B cell (primary cell): ENCODE results near the gene NOP16. TPM values are rescaled to one million over a fixed set of nuclear protein-coding genes. Genes with fewer than 3 reads are reported as not detected.

Experiments used
- ATAC-seq: fragments of 200-7000 bp; cut with Tn5 transposase; one replicate; pipeline ENCODE4 v1.10.0; 2021; ENCODE audit warnings: low read depth, mild to moderate bottlenecking, moderate number of reproducible peaks, moderate library complexity
- CTCF ChIA-PET: fragments of 350-600 bp; sonication (Branson Sonifier 250); formaldehyde crosslinking; loops from one replicate; lab custom pipeline; 2021; ENCODE audit warnings: antibody characterized with exemption, inconsistent platforms; lab: Charles Lee
- POLR2A ChIA-PET: fragments of 350-600 bp; sonication (Branson Sonifier 250); formaldehyde crosslinking; loops from one replicate; lab custom pipeline; 2021; ENCODE audit warnings: antibody characterized with exemption; lab: Charles Lee
- DNase-seq: peaks from one replicate; pipeline ENCODE4 v3.0.0; 2013
- H2AFZ ChIP-seq: 2 replicates; pipeline ENCODE4 v1.6.1; 2012; ENCODE audit warnings: mild to moderate bottlenecking, low read depth, low read length; ENCODE audit not compliant: insufficient read depth, poor library complexity, severe bottlenecking
- H3K27ac ChIP-seq, 2 donors: 1 replicate in 1 of 2; 2 replicates in 1 of 2; pipeline ENCODE4 v1.5.1; 2012 to 2013; ENCODE audit warnings: low read length in 2 of 2, mild to moderate bottlenecking in 2 of 2, moderate library complexity in 1 of 2
- H3K27me3 ChIP-seq, 4 experiments: fragments of 200-600 bp in 1 of 4; sonication (generic) in 1 of 4; replicated peaks in 1 of 4; 1 replicate in 2 of 4; 2 replicates in 2 of 4; pipeline versions ENCODE4 v1.6.1 to v1.7.0; 2013 to 2016; ENCODE audit warnings: low read length in 3 of 4, mild to moderate bottlenecking in 2 of 4, mixed read lengths in 1 of 4, moderate library complexity in 1 of 4; ENCODE audit not compliant: insufficient read depth in 4 of 4, control insufficient read depth in 3 of 4; ENCODE audit errors: control extremely low read depth in 1 of 4
- H3K36me3 ChIP-seq, 2 experiments: replicated peaks in 1 of 2; 1 replicate in 1 of 2; 2 replicates in 1 of 2; pipeline versions ENCODE4 v1.6.1 to v1.7.1; 2013; ENCODE audit warnings: low read length in 1 of 2; ENCODE audit not compliant: insufficient read depth in 2 of 2, control insufficient read depth in 1 of 2; ENCODE audit errors: control extremely low read depth in 1 of 2, extremely low read depth in 1 of 2
- H3K4me1 ChIP-seq, 2 donors: fragments of 200-600 bp in 1 of 2; sonication (generic) in 1 of 2; 1 replicate in 1 of 2; 2 replicates in 1 of 2; pipeline versions ENCODE4 v1.5.1 to v1.6.1; 2013 to 2017; ENCODE audit warnings: low read length in 2 of 2; ENCODE audit not compliant: control insufficient read depth in 2 of 2, insufficient read depth in 2 of 2
- H3K4me2 ChIP-seq: replicated peaks from 2 replicates; pipeline ENCODE3; 2012; ENCODE audit warnings: mild to moderate bottlenecking, low read depth, low read length; ENCODE audit not compliant: poor library complexity, severe bottlenecking
- H3K4me3 ChIP-seq, 5 experiments: fragments of 200-600 bp in 1 of 5; sonication (generic) in 1 of 5; 1 replicate in 3 of 5; 2 replicates in 2 of 5; pipeline versions ENCODE4 v1.5.1 to v1.7.0; 2011 to 2016; ENCODE audit warnings: low read length in 4 of 5, mild to moderate bottlenecking in 4 of 5, low read depth in 2 of 5, control low read depth in 1 of 5, moderate library complexity in 1 of 5; ENCODE audit not compliant: insufficient read depth in 1 of 5; ENCODE audit errors: control extremely low read depth in 1 of 5, extremely low read depth in 1 of 5
- H3K79me2 ChIP-seq: fragments of 200-600 bp; sonication (generic); one replicate; pipeline ENCODE4 v1.6.0; 2016; ENCODE audit warnings: low read length; ENCODE audit not compliant: control insufficient read depth, insufficient read depth
- H3K9ac ChIP-seq: fragments of 200-600 bp; sonication (generic); 2 replicates; pipeline ENCODE4 v1.6.1; 2017; ENCODE audit warnings: mild to moderate bottlenecking, low read length, moderate library complexity
- H3K9me3 ChIP-seq, 3 donors: one replicate each; pipeline versions ENCODE4 v1.6.1 to v1.7.1; 2013; ENCODE audit warnings: low read length in 2 of 3; ENCODE audit not compliant: control insufficient read depth in 2 of 3, insufficient read depth in 1 of 3; ENCODE audit errors: control extremely low read depth in 1 of 3
- H4K20me1 ChIP-seq: 2 replicates; pipeline ENCODE4 v1.6.0; 2012; ENCODE audit warnings: mild to moderate bottlenecking, low read length; ENCODE audit not compliant: insufficient read depth, control insufficient read depth, poor library complexity, severe bottlenecking
- H3K27ac Mint-ChIP-seq: one replicate; pipeline ENCODE4 v1.8.0; 2021; ENCODE audit warnings: mixed read lengths
- H3K27me3 Mint-ChIP-seq: one replicate; pipeline ENCODE4 v1.8.0; 2021; ENCODE audit warnings: mixed read lengths
- H3K4me1 Mint-ChIP-seq: one replicate; pipeline ENCODE4 v1.8.0; 2021; ENCODE audit warnings: mixed read lengths
- H3K4me3 Mint-ChIP-seq: one replicate; pipeline ENCODE4 v1.8.0; 2021; ENCODE audit warnings: mixed read lengths
- H3K9me3 Mint-ChIP-seq: one replicate; pipeline ENCODE4 v1.8.0; 2022; ENCODE audit warnings: mixed read lengths; ENCODE audit not compliant: insufficient read depth
- EZH2 ChIP-seq: IDR thresholded peaks from 2 replicates; pipeline ENCODE4 v1.6.1; 2012; ENCODE audit warnings: borderline replicate concordance, low read depth, mild to moderate bottlenecking, moderate library complexity, low read length; ENCODE audit not compliant: insufficient read depth, poor library complexity, severe bottlenecking
- WGBS: methylation state at CpG from one replicate; pipeline ENCODE4 v1.1.5; 2013; ENCODE audit warnings: missing lambda C conversion rate; ENCODE audit not compliant: insufficient coverage; 5-methylcytosine and 5-hydroxymethylcytosine counted together
- intact Hi-C: fragments of 100-400 bp; cut with micrococcal nuclease; formaldehyde crosslinking; loops from one replicate; pipeline ENCODE4 v1.10.0; 2022
- polyA plus RNA-seq: library from polyadenylated mRNA; depleted of rRNA; stranded (reverse); fragments of >200 nt; gene quantifications from 2 replicates; pipeline ENCODE4 v1.2.3, GENCODE V29; 2012
- total RNA-seq, 2 donors: library from RNA; stranded (reverse); fragments of 120-200 nt in 1 of 2; gene quantifications; 1 replicate in 1 of 2; 2 replicates in 1 of 2; pipeline versions ENCODE4 v1.2.3 to v1.2.4, GENCODE V29; 2013 to 2022
- TF ChIP-seq, protein P1 (sequence below): fragments of 200-600 bp; IDR thresholded peaks from one replicate; pipeline ENCODE4 v1.8.0; 2022; ENCODE audit warnings: antibody characterized with exemption, mild to moderate bottlenecking

Gene NOP16
- total and polyA plus RNA-seq, 2 donors (not counting 1 experiment from before 2014, with no cell fraction given) = 25.0 to 27.8 TPM

DNA sequence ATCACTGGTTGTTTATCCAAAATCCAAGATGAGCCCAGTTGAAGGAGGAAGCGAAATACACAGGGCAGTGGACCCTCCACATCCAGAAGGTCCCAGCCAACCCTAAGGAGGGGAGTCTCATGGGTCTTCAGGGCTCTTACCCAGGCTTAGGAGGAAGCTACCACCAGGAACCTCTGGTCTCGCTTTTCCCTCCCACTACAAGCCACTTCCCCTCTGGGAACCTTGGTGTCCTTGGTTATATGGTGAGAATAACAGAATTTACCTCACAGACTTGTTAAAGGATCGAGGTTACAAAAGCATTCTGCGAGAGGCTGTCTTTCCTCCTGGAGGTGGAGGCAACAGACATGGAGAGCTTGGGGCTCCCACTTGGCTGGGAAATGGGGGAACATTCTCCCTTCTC is 3.6 kb upstream of the NOP16 start:
- TF ChIP-seq, protein P1, sequence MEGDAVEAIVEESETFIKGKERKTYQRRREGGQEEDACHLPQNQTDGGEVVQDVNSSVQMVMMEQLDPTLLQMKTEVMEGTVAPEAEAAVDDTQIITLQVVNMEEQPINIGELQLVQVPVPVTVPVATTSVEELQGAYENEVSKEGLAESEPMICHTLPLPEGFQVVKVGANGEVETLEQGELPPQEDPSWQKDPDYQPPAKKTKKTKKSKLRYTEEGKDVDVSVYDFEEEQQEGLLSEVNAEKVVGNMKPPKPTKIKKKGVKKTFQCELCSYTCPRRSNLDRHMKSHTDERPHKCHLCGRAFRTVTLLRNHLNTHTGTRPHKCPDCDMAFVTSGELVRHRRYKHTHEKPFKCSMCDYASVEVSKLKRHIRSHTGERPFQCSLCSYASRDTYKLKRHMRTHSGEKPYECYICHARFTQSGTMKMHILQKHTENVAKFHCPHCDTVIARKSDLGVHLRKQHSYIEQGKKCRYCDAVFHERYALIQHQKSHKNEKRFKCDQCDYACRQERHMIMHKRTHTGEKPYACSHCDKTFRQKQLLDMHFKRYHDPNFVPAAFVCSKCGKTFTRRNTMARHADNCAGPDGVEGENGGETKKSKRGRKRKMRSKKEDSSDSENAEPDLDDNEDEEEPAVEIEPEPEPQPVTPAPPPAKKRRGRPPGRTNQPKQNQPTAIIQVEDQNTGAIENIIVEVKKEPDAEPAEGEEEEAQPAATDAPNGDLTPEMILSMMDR = no peak
- TF ChIP-seq EZH2 = no peak
- no peak overlapping the region for H2AFZ ChIP-seq
- Mint-ChIP-seq H3K27ac (no peak overlapping the region), H3K4me1 (peaks cover 20% of the 10 kb centered on the region), H3K9me3 (no peaks in the 10 kb centered on the region), H3K4me3 (no peak overlapping the region), H3K27me3 (no peaks in the 10 kb centered on the region)
- H3K4me2 ChIP-seq = no peak overlapping the region
- no peaks in the 10 kb centered on the region for H3K9me3 ChIP-seq
- H3K9ac ChIP-seq = no peak overlapping the region
- CTCF ChIA-PET = interaction anchor here (1.6 kb wide), 1 partner anchor 56 kb away, joined by 4 read pairs; the partner anchor contains the start of gene FAF2
- H3K27me3 ChIP-seq = no peaks in the 10 kb centered on the region
- H3K27ac ChIP-seq = no peak overlapping the region
- peaks cover 0 to 10% of the 10 kb centered on the region in 2 experiments for H3K36me3 ChIP-seq
- DNase-seq (no peak), ATAC-seq (no peak)
- no peaks in the 10 kb centered on the region for H4K20me1 ChIP-seq
- H3K4me3 ChIP-seq = no peak overlapping the region
- intact Hi-C loops = no loop called here
- no CpG with 5 or more reads among the region's 4 CpGs for WGBS
- H3K79me2 ChIP-seq = peaks cover 26% of the 10 kb centered on the region
- POLR2A ChIA-PET = no interaction called here
- peaks cover 14 to 23% of the 10 kb centered on the region in 2 donors for H3K4me1 ChIP-seq

DNA sequence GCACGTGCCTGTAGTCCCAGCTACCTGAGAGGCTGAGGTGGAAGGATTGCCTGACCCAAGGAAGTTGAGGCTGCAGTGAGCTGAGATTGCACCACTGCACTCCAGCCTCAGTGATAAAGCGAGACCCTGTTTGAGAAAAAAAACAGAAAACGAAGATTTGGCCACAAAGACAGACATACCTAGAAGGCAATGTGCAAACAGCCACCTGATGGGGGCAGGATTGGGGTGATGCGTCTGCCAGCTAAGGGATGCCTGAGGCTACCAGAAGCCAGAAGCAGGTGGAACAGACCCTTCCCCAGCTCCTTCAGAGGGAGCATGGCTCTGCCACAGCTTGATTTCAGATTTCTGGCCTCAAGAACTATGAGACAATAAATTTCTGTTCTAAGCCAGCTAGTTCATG is 3.1 kb upstream of the NOP16 start:
- no peaks in the 10 kb centered on the region for H3K9me3 Mint-ChIP-seq
- Histone ChIP-seq H3K4me3 (no peak overlapping the region), H3K4me1 (peaks cover 18 to 28% of the 10 kb centered on the region in 2 donors), H3K36me3 (peaks cover 0 to 15% of the 10 kb centered on the region in 2 experiments), H3K27ac (no peak overlapping the region), H3K79me2 (peaks cover 31% of the 10 kb centered on the region), H3K4me2 (no peak overlapping the region), H2AFZ (no peak overlapping the region), H4K20me1 (no peaks in the 10 kb centered on the region), H3K9me3 (no peaks in the 10 kb centered on the region), H3K27me3 (no peaks in the 10 kb centered on the region), H3K9ac (no peak overlapping the region)
- no peak for DNase-seq
- no peak for ATAC-seq
- no peak overlapping the region for H3K4me3 Mint-ChIP-seq
- CTCF ChIA-PET = interaction anchor here (0.5 to 1.6 kb wide), 3 partner anchors 57 to 146 kb away, joined by 3 to 4 read pairs (median 3); partner anchors contain the start of gene FAF2
- no peak overlapping the region for H3K27ac Mint-ChIP-seq
- intact Hi-C loops = no loop called here
- H3K27me3 Mint-ChIP-seq = no peaks in the 10 kb centered on the region
- TF ChIP-seq, protein P1 = no peak
- TF ChIP-seq EZH2 = no peak
- POLR2A ChIA-PET = no interaction called here
- H3K4me1 Mint-ChIP-seq = peaks cover 23% of the 10 kb centered on the region
- 100% methylated on average over 3 of the region's 4 CpGs for WGBS
